ENCODE measurements around the gene HTR6.

The HTR6 gene

DNA sequence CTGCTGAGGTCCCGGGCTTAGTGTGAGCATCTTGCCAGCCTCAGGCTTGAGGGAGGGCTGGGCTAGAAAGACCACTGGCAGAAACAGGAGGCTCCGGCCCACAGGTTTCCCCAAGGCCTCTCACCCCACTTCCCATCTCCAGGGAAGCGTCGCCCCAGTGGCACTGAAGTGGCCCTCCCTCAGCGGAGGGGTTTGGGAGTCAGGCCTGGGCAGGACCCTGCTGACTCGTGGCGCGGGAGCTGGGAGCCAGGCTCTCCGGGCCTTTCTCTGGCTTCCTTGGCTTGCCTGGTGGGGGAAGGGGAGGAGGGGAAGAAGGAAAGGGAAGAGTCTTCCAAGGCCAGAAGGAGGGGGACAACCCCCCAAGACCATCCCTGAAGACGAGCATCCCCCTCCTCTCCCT lies 7.2 kb upstream of the HTR6 start:
- no peak for DNase-seq

- DNase-seq: no peak
These were observed 6.5 kb upstream of the HTR6 start for GRCh38 chr1:19658186-19658585.

DNA sequence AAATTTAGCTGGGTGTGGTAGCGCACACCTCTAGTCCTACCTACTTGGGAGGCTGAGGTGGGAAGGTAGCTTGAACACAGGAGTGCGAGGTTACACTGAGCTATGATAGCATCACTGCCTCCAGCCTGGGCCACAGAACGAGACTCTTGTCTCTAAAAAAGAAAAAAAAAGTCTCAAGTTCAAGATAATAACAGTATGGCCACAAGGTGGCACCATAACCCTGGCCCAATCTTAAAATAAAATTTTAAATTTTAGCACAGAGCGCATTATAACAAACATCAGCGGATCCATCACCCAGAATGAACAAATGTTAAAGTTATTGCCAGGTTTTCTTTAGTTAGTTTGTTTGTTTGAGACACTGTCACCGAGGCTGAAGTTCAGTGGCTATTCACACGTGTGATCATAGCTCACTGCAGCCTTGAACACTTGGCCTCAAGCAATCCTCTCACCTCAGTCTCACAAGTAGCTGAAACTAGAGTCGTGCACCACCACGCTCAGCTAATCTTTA lies 2.9 kb upstream of the HTR6 start:
- peak; percentile 12 for DNase-seq

DNA sequence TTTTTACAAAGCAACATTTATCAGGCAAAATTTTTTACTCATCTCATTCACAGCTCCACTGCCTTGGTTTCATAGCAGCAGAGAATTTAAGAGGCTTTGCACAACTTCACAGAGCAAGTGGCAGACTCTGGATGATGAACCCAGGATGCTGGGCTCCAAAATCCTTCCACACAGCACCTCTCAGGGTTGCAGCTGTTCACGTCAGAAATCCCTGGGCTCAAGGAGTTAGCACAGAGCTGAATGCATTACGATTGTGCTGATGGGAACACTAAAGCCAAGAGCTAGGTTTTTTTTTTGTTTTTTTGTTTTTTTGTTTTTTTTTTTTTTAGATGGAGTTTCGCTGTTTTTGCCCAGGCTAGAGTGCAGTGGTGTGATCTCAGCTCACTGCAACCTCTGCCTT lies 2.4 kb upstream of the HTR6 start:
- DNase-seq: no peak

DNA sequence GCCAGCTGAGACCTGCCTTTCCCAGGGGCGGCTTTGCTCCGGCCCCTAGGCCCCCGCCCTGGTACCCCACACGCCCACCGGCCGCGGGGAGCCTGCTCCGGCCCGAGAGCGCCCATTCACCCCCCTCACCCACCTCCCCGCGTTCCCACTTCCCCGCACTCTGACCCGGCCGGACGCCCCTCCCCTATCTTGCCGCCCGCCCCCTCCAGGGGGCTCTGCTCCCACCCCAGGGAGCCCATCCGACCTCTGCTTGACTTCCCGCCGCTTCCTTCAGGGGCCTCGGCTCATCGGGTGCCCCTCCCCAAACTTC lies 466 bp downstream of the HTR6 start:
- no peak for DNase-seq

GRCh38 chr1:19665496-19666465 lies 1.1 kb downstream of the HTR6 start:
- no peak for DNase-seq

- DNase-seq: no peak
These were observed 4.2 kb downstream of the HTR6 start for GRCh38 chr1:19668888-19669287.

DNA sequence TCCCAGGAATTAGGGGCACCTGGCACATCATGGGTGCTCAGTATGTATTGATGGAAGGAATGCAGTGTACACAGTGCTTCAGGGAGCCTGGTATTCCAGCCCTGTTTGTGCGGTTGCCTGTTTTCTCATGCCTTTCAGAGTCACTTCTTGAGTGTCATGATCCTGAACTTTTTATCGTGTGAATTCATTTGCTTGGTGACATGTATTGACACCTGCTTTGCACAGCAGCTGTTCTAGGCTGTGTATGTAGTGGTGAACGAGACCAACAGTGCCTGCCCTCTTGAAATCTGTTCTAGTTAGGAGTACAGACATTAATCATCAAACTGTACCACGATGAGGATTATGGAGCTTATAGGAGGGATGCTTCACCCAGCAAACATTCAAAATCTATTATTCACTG lies 6.1 kb downstream of the HTR6 start:
- DNase-seq: no peak

DNA sequence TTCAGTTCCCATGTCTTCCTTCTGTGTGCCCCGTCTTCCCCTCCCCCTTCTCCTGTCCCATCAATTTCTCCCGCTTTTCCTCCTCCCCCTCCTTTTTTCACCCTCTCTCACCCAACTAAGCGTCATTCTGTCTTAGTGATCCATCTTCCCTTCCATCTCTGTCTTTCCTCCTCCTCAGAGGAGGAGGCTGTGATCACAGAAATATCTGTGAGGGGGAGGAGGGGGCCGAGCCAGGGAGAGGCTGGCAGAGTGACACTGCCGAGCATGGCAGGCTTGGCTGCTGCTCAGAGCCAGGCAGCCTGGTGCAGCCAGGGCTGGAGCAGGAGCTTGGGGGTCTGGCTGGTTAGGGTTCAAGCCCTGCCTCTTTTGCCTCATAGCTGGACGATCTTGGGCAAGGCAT lies 7.6 kb downstream of the HTR6 start:
- DNase-seq: no peak

- no peak for DNase-seq
These were observed 11.1 kb downstream of the HTR6 start for GRCh38 chr1:19675797-19676196.

GRCh38 chr1:19676438-19676922 lies 11.8 kb downstream of the HTR6 start:
- DNase-seq: no peak

- DNase-seq: no peak
These were observed 13.8 kb downstream of the HTR6 start for GRCh38 chr1:19678493-19678892.

DNA sequence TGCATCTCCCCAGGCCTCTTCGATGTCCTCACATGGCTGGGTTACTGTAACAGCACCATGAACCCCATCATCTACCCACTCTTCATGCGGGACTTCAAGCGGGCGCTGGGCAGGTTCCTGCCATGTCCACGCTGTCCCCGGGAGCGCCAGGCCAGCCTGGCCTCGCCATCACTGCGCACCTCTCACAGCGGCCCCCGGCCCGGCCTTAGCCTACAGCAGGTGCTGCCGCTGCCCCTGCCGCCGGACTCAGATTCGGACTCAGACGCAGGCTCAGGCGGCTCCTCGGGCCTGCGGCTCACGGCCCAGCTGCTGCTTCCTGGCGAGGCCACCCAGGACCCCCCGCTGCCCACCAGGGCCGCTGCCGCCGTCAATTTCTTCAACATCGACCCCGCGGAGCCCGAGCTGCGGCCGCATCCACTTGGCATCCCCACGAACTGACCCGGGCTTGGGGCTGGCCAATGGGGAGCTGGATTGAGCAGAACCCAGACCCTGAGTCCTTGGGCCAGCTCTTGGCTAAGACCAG lies 14.3 kb downstream of the HTR6 start:
- no peak for DNase-seq

- no peak for DNase-seq
These were observed 15.0 kb downstream of the HTR6 start for GRCh38 chr1:19679691-19680090.

GRCh38 chr1:19680644-19681043 lies 16.0 kb downstream of the HTR6 start:
- no peak for DNase-seq

DNA sequence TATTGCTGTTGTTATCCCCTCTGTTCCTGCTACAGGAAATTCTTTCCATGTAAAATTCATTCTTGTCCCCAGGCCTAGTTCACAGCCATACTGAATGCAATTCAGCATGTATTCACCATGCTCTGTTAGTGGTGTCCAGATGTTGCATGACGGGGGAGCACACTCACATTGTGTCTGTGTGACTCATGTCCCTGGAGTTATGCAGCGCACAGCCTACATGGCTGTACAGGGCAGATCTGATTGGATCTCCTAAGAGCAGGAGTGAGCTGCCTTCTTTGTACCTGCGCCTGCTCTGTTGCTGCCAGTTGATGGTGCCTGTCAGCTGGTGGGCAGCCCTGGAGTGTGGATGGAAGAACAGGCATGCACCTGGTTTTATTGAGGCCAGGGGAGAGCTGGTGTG lies 17.6 kb downstream of the HTR6 start:
- no peak for DNase-seq

DNA sequence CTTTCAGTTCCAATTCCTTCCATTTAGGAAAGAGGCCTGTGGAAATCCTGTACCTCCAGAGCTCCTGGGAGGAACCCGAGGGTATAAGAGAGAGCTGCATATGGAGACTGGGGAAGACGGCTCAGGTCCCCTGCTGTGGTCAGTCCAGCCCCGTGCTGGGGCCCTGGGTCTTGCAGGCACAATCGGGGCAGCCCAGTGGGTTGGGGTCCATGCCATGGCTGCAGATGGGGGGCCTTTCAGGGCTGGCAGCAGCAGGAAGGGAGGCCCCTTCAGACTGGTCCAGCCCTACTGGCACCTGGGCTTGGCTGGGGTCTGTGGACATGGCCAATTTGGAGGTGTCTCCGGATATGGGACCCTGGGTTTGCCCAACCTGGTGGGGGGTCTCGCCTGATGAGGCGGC lies 18.2 kb downstream of the HTR6 start:
- no peak for DNase-seq

DNA sequence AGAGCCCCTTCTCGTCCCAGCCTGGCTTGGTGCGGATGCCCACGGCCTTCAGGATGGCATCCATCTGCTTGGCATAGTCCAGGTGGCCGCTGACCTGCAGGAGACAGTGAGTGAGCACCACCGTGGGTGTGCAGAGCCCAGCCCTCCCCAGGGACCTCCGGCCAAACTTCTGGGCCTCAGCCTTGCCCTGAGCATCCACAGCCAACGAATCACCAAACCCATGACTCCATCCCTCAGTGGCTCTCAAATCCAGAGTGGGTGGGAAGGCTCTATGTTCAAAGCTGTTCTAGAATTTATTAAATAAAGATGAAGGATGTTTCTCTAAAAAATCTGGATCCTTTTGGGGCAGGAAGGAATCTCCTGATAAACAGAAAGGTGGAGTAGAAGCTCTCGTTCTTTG lies 18.7 kb downstream of the HTR6 start:
- DNase-seq: no peak

DNA sequence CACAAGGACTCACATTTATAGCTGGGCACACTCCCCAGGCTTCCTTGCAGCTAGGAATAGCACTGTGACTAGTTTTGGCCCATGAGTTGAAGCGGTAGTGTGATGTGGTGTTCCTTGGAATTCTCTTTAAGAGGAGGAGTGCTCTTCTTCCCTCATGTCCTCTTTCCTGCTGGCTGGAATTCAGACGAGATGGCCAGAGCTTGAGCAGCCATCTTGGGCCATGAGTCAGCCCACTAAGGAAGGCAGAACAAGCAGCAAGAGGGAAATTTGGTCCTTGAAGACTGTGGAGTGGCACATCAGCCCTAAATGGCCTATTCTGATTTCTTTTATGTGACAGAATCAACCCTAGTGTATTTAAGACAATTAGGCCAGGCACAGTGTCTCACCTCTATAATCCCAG lies 20.0 kb downstream of the HTR6 start:
- no peak for DNase-seq

DNA sequence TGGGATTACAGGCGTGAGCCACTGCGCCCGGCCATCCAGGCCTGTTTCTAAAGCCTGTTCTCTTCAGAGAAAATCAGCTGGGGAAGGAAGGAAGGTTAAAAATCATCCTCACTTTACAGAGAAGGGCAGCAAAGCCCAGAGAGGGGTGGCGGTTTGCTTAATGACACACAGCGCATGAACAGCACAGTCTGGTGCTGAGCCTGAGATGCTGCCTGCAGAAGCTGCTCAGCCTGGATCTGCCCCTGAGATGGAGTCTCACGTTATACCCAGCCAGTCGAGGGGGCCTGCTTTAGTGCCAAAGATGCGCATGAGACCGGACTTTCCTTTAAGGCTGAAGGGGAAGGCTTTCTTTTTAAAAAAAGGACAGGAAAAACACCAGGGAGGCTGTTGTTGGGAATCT lies 21.3 kb downstream of the HTR6 start:
- no peak for DNase-seq

DNA sequence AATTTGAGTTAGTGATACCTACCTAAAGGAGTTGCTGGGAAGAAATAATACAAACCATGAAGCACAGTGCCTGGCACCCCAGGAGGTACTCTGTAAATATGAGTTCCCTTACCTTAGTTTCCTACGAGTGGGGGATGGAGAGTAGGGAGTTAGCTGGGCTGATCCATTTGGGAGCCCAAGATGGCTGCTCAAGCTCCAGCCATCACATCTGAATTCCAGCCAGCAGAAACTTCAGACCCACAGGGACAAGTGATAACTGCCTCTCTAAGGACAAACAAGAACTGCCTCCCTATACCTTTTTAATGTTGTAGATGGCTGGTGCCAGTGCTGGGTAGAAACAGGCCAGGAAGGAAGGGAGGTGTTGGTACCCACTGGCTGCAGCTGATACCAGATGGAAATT lies 22.7 kb downstream of the HTR6 start:
- no peak for DNase-seq

DNA sequence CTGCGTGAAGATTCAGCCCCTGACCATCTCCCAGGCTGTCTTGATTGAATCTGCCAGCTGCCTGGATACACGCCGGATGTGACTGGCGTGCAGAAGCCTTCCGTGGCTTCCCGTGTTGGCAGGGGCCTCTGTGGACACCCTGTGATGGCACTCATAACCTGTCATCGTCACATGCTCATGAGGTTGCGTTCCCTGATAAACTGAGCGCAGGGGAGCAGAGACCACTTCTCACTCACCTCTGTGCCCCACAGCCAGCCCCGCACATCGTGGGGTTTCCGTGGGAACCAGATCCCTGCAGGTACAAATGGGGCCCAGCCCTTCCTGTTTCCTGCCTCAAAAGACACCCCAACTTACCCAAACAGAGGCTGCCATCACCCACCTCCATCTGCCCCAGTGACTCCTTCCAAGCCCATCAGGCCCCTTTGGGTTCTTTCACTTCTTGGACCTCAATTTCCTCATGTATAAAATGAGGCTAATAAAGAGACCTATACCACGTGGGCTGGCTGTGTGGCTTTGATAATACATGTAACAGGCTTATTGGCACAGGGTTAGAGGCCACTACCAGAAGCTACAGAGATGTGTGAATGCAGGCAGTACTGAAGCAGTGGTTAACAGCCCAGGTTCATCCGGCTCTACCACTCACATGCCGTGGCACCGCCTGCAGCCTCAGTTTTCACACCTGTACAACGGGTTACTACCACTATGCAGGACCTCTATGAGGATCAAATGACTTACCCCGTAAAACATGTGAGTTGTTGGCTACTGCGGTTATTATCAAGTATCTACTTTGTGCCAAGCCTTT lies 23.6 kb downstream of the HTR6 start:
- peak; percentile 24 for DNase-seq

- DNase-seq: no peak
These were observed 24.5 kb downstream of the HTR6 start for GRCh38 chr1:19689085-19689757.

Measured in stimulated activated naive CD4-positive, alpha-beta T cell treated with Interleukin-2 at 50 U/mL for 16 hours (primary cell).